GM23338 (cell line): ENCODE measurements around the gene KMT2E. TPM values are rescaled to one million over a fixed set of nuclear protein-coding genes. Genes with fewer than 3 reads are reported as not detected.

Source experiments
- ATAC-seq: fragments of 200-7000 bp; cut with Tn5 transposase; 3 replicates; pipeline ENCODE4 v1.9.1; 2020
- DNase-seq: peaks from one replicate; pipeline ENCODE4 v3.0.0-alpha.2; 2015; ENCODE audit warnings: low spot score
- H2AFZ ChIP-seq: fragments of 200-600 bp; sonication (generic); 2 replicates; pipeline ENCODE4 v1.8.0; 2016; ENCODE audit warnings: antibody characterized with exemption, mild to moderate bottlenecking, moderate library complexity
- H3F3A ChIP-seq: fragments of 200-600 bp; sonication (generic); replicated peaks from 2 replicates; pipeline ENCODE4 v1.8.0; 2017; ENCODE audit warnings: antibody characterized with exemption, mixed run types, low read depth
- H3K27ac ChIP-seq: fragments of 200-600 bp; sonication (generic); 2 replicates; pipeline ENCODE4 v1.6.1; 2016; ENCODE audit warnings: low read depth
- H3K27me3 ChIP-seq: fragments of 200-600 bp; sonication (generic); 2 replicates; pipeline ENCODE4 v1.8.0; 2016; ENCODE audit warnings: mild to moderate bottlenecking, mixed run types, moderate library complexity; ENCODE audit not compliant: insufficient read depth
- H3K36me3 ChIP-seq: fragments of 200-600 bp; sonication (generic); 2 replicates; pipeline ENCODE4 v1.8.0; 2016; ENCODE audit warnings: mild to moderate bottlenecking; ENCODE audit not compliant: insufficient read depth
- H3K4me1 ChIP-seq: fragments of 200-600 bp; sonication (generic); 2 replicates; pipeline ENCODE4 v1.8.0; 2016; ENCODE audit warnings: mild to moderate bottlenecking, moderate library complexity; ENCODE audit not compliant: insufficient read depth
- H3K4me2 ChIP-seq: fragments of 200-600 bp; sonication (generic); 2 replicates; pipeline ENCODE4 v1.7.1; 2017; ENCODE audit warnings: mixed run types
- H3K4me3 ChIP-seq: fragments of 200-600 bp; sonication (generic); 2 replicates; pipeline ENCODE4 v1.6.1; 2016; ENCODE audit warnings: mixed run types
- H3K79me2 ChIP-seq: fragments of 200-600 bp; sonication (generic); replicated peaks from 2 replicates; pipeline ENCODE4 v1.8.0; 2017; ENCODE audit warnings: mild to moderate bottlenecking; ENCODE audit not compliant: insufficient read depth
- H3K9me2 ChIP-seq: fragments of 200-600 bp; sonication (generic); 2 replicates; pipeline ENCODE4 v1.8.0; 2017; ENCODE audit not compliant: insufficient read depth
- H4K20me1 ChIP-seq: fragments of 200-600 bp; sonication (generic); replicated peaks from 2 replicates; pipeline ENCODE4 v1.8.0; 2017; ENCODE audit warnings: mild to moderate bottlenecking; ENCODE audit not compliant: insufficient read depth
- H3K27ac Mint-ChIP-seq: 2 replicates; pipeline ENCODE4 v1.8.0; 2020; ENCODE audit warnings: inconsistent platforms, mild to moderate bottlenecking, moderate library complexity, mixed read lengths
- H3K27me3 Mint-ChIP-seq: 3 replicates; pipeline ENCODE4 v1.8.0; 2022; ENCODE audit warnings: low read depth, mild to moderate bottlenecking, moderate library complexity, mixed read lengths, inconsistent platforms; ENCODE audit not compliant: insufficient read depth, poor library complexity
- H3K36me3 Mint-ChIP-seq: 3 replicates; pipeline ENCODE4 v1.8.0; 2021; ENCODE audit warnings: low read depth, mild to moderate bottlenecking, inconsistent platforms, moderate library complexity, mixed read lengths
- H3K4me1 Mint-ChIP-seq: 3 replicates; pipeline ENCODE4 v1.8.0; 2020; ENCODE audit warnings: mild to moderate bottlenecking, inconsistent platforms, mixed read lengths
- H3K4me3 Mint-ChIP-seq: 3 replicates; pipeline ENCODE4 v1.8.0; 2021; ENCODE audit warnings: moderate library complexity, mild to moderate bottlenecking, inconsistent platforms, mixed read lengths
- H3K9me3 Mint-ChIP-seq: 3 replicates; pipeline ENCODE4 v1.8.0; 2020; ENCODE audit warnings: moderate library complexity, mild to moderate bottlenecking, inconsistent platforms, mixed read lengths
- CREB1 ChIP-seq: fragments of 250-450 bp; sonication (Bioruptor Pico); IDR thresholded peaks from 2 replicates; pipeline ENCODE4 v1.5.0; 2020; ENCODE audit warnings: low read depth, mild to moderate bottlenecking, moderate library complexity
- ETS1 ChIP-seq: IDR thresholded peaks from 2 replicates; pipeline ENCODE4 v1.6.1; 2016; ENCODE audit warnings: antibody characterized with exemption
- EZH2phosphoT487 ChIP-seq: fragments of 200-600 bp; sonication (generic); IDR thresholded peaks from one replicate; pipeline ENCODE4 v1.8.1; 2018; ENCODE audit warnings: antibody characterized with exemption; ENCODE audit not compliant: unreplicated experiment
- JUNB ChIP-seq: IDR thresholded peaks from one replicate; pipeline ENCODE4 v1.6.1; 2016; ENCODE audit warnings: antibody characterized with exemption; ENCODE audit not compliant: unreplicated experiment
- STAT1 ChIP-seq: IDR thresholded peaks from one replicate; pipeline ENCODE4 v1.6.1; 2016; ENCODE audit warnings: antibody characterized with exemption; ENCODE audit not compliant: unreplicated experiment
- ZNF114 ChIP-seq: fragments of 250-450 bp; sonication (Bioruptor Pico); IDR thresholded peaks from 2 replicates; pipeline ENCODE4 v1.5.0; 2020; ENCODE audit warnings: mild to moderate bottlenecking, moderate library complexity
- ZNF331 ChIP-seq: fragments of 250-450 bp; sonication (Bioruptor Pico); IDR thresholded peaks from 2 replicates; pipeline ENCODE4 v1.5.0; 2020; ENCODE audit warnings: low read depth, mild to moderate bottlenecking, moderate library complexity
- polyA plus RNA-seq: library from polyadenylated mRNA; unstranded; fragments of >200 nt; fragmentation: Nextera tagmentation; extraction: Ambion mirVana; gene quantifications from 2 replicates; pipeline ENCODE4 v1.2.1, GENCODE V29; 2016
- total RNA-seq: library from RNA; depleted of rRNA; stranded (reverse); fragments of >200 nt; shearing (Covaris generic); gene quantifications from 2 replicates; pipeline ENCODE4 v1.2.3, GENCODE V29; 2014
- TF ChIP-seq, protein P1 (sequence below), 2 experiments: fragments of 200-600 bp in 1 of 2; sonication (generic) in 1 of 2; conservative IDR thresholded peaks; 2 replicates each; pipeline versions ENCODE4 v1.5.1 to v1.6.1; 2016 to 2017; ENCODE audit warnings: antibody characterized with exemption in 2 of 2, low read depth in 2 of 2, mild to moderate bottlenecking in 2 of 2, moderate library complexity in 1 of 2
- TF ChIP-seq, protein P2 (sequence below): fragments of 250-450 bp; sonication (Bioruptor Pico); IDR thresholded peaks from 2 replicates; pipeline ENCODE4 v1.5.0; 2020; ENCODE audit warnings: mild to moderate bottlenecking, moderate library complexity
- TF ChIP-seq, protein P3 (sequence below): IDR thresholded peaks from one replicate; pipeline ENCODE4 v1.6.1; 2018; ENCODE audit warnings: antibody characterized with exemption; ENCODE audit not compliant: unreplicated experiment

The KMT2E gene
- total and polyA plus RNA-seq, 2 experiments from 2014 or later: 50.2 to 70.9 TPM

DNA sequence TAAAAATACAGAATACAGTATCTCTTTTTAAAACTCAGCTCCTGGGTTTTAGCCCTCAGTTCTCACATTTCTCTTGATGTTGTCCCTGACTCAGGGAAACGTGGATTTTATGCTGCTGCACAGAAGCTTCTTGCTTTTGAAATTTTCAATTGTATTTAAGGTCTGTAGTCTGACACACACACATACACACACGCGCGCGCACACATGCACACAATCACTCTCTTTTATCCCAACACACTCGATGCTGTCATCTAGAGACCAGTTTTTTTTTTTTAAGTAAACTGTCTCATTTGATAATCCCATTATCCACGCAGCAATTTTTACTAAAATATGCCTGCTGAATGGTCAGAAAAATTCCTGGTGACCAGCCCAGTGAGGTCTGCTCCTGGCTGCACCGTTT is 108.6 kb downstream of the KMT2E start:
- H3K27ac Mint-ChIP-seq: no peak overlapping the region

More for the DNA sequence above, 108.6 kb downstream of the KMT2E start:
- TF ChIP-seq ETS1 (no peak), STAT1 (no peak), ZNF114 (CRISPR knock-in tag) (no peak), EZH2phosphoT487 (no peak), ZNF331 (CRISPR knock-in tag) (no peak), JUNB (no peak), CREB1 (CRISPR knock-in tag) (no peak)
- TF ChIP-seq, protein P1, sequence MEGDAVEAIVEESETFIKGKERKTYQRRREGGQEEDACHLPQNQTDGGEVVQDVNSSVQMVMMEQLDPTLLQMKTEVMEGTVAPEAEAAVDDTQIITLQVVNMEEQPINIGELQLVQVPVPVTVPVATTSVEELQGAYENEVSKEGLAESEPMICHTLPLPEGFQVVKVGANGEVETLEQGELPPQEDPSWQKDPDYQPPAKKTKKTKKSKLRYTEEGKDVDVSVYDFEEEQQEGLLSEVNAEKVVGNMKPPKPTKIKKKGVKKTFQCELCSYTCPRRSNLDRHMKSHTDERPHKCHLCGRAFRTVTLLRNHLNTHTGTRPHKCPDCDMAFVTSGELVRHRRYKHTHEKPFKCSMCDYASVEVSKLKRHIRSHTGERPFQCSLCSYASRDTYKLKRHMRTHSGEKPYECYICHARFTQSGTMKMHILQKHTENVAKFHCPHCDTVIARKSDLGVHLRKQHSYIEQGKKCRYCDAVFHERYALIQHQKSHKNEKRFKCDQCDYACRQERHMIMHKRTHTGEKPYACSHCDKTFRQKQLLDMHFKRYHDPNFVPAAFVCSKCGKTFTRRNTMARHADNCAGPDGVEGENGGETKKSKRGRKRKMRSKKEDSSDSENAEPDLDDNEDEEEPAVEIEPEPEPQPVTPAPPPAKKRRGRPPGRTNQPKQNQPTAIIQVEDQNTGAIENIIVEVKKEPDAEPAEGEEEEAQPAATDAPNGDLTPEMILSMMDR (conservative IDR thresholded peaks at IDR 0.05; ENCODE audit: low read depth in 2 of 2): no peak
- TF ChIP-seq, protein P2, sequence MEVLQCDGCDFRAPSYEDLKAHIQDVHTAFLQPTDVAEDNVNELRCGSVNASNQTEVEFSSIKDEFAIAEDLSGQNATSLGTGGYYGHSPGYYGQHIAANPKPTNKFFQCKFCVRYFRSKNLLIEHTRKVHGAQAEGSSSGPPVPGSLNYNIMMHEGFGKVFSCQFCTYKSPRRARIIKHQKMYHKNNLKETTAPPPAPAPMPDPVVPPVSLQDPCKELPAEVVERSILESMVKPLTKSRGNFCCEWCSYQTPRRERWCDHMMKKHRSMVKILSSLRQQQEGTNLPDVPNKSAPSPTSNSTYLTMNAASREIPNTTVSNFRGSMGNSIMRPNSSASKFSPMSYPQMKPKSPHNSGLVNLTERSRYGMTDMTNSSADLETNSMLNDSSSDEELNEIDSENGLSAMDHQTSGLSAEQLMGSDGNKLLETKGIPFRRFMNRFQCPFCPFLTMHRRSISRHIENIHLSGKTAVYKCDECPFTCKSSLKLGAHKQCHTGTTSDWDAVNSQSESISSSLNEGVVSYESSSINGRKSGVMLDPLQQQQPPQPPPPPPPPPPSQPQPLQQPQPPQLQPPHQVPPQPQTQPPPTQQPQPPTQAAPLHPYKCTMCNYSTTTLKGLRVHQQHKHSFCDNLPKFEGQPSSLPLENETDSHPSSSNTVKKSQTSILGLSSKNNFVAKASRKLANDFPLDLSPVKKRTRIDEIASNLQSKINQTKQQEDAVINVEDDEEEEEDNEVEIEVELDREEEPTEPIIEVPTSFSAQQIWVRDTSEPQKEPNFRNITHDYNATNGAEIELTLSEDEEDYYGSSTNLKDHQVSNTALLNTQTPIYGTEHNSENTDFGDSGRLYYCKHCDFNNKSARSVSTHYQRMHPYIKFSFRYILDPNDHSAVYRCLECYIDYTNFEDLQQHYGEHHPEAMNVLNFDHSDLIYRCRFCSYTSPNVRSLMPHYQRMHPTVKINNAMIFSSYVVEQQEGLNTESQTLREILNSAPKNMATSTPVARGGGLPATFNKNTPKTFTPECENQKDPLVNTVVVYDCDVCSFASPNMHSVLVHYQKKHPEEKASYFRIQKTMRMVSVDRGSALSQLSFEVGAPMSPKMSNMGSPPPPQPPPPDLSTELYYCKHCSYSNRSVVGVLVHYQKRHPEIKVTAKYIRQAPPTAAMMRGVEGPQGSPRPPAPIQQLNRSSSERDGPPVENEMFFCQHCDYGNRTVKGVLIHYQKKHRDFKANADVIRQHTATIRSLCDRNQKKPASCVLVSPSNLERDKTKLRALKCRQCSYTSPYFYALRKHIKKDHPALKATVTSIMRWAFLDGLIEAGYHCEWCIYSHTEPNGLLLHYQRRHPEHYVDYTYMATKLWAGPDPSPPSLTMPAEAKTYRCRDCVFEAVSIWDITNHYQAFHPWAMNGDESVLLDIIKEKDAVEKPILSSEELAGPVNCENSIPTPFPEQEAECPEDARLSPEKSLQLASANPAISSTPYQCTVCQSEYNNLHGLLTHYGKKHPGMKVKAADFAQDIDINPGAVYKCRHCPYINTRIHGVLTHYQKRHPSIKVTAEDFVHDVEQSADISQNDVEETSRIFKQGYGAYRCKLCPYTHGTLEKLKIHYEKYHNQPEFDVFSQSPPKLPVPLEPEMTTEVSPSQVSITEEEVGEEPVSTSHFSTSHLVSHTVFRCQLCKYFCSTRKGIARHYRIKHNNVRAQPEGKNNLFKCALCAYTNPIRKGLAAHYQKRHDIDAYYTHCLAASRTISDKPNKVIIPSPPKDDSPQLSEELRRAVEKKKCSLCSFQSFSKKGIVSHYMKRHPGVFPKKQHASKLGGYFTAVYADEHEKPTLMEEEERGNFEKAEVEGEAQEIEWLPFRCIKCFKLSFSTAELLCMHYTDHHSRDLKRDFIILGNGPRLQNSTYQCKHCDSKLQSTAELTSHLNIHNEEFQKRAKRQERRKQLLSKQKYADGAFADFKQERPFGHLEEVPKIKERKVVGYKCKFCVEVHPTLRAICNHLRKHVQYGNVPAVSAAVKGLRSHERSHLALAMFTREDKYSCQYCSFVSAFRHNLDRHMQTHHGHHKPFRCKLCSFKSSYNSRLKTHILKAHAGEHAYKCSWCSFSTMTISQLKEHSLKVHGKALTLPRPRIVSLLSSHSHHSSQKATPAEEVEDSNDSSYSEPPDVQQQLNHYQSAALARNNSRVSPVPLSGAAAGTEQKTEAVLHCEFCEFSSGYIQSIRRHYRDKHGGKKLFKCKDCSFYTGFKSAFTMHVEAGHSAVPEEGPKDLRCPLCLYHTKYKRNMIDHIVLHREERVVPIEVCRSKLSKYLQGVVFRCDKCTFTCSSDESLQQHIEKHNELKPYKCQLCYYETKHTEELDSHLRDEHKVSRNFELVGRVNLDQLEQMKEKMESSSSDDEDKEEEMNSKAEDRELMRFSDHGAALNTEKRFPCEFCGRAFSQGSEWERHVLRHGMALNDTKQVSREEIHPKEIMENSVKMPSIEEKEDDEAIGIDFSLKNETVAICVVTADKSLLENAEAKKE (CRISPR knock-in tag): no peak
- TF ChIP-seq, protein P3, sequence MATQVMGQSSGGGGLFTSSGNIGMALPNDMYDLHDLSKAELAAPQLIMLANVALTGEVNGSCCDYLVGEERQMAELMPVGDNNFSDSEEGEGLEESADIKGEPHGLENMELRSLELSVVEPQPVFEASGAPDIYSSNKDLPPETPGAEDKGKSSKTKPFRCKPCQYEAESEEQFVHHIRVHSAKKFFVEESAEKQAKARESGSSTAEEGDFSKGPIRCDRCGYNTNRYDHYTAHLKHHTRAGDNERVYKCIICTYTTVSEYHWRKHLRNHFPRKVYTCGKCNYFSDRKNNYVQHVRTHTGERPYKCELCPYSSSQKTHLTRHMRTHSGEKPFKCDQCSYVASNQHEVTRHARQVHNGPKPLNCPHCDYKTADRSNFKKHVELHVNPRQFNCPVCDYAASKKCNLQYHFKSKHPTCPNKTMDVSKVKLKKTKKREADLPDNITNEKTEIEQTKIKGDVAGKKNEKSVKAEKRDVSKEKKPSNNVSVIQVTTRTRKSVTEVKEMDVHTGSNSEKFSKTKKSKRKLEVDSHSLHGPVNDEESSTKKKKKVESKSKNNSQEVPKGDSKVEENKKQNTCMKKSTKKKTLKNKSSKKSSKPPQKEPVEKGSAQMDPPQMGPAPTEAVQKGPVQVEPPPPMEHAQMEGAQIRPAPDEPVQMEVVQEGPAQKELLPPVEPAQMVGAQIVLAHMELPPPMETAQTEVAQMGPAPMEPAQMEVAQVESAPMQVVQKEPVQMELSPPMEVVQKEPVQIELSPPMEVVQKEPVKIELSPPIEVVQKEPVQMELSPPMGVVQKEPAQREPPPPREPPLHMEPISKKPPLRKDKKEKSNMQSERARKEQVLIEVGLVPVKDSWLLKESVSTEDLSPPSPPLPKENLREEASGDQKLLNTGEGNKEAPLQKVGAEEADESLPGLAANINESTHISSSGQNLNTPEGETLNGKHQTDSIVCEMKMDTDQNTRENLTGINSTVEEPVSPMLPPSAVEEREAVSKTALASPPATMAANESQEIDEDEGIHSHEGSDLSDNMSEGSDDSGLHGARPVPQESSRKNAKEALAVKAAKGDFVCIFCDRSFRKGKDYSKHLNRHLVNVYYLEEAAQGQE: no peak
- Mint-ChIP-seq H3K4me1 (peaks cover 17% of the 10 kb centered on the region), H3K9me3 (no peaks in the 10 kb centered on the region), H3K4me3 (no peak overlapping the region), H3K27me3 (peaks cover 4% of the 10 kb centered on the region), H3K36me3 (peaks cover 17% of the 10 kb centered on the region; the same call in 2 of the 3 replicates)
- DNase-seq (no peak), ATAC-seq (no peak)
- Histone ChIP-seq H3K27ac (no peak overlapping the region), H3K36me3 (no peaks in the 10 kb centered on the region), H3K79me2 (no peaks in the 10 kb centered on the region), H3F3A (no peaks in the 10 kb centered on the region), H3K4me2 (no peak overlapping the region), H3K4me1 (peaks cover 10% of the 10 kb centered on the region), H4K20me1 (no peaks in the 10 kb centered on the region; the same call in 1 of the 2 replicates), H3K9me2 (no peaks in the 10 kb centered on the region), H3K27me3 (no peaks in the 10 kb centered on the region), H2AFZ (no peak overlapping the region), H3K4me3 (no peak overlapping the region)
